ENCODE data around the gene DHX35. TPM values are rescaled to one million over a fixed set of nuclear protein-coding genes. Genes with fewer than 3 reads are reported as not detected.

The DHX35 gene
- total and polyA plus RNA-seq, 2 of the 4 experiments (the other 2 are of a cell fraction): 9.1 to 13.5 TPM

GRCh38 chr20:38987777-38988176 is 25.6 kb downstream of the DHX35 start:
- Histone ChIP-seq H2BK20ac (ENCODE audit: low read depth, low read length) (no peak overlapping the region), H2AK5ac (ENCODE audit: low read depth, low read length) (no peak overlapping the region), H2AFZ (replicated peaks; ENCODE audit: low read length, poor library complexity) (no peak overlapping the region), H3K4me2 (ENCODE audit: low read depth, low read length) (no peak overlapping the region), H4K8ac (ENCODE audit: low read depth in 2 of 2, low read length in 2 of 2) (no peak overlapping the region), H3K27me3 (ENCODE audit: control insufficient read depth, insufficient read depth, low read length) (no peaks in the 10 kb centered on the region), H2BK120ac (ENCODE audit: low read depth, low read length) (no peak overlapping the region), H3K9me1 (ENCODE audit: insufficient read depth, low read length) (peaks cover 9% of the 10 kb centered on the region), H2BK15ac (ENCODE audit: low read depth, low read length) (no peak overlapping the region), H3K18ac (ENCODE audit: low read depth, low read length) (no peak overlapping the region), H3K9ac (ENCODE audit: low read depth, low read length) (no peak overlapping the region), H3K23ac (ENCODE audit: low read depth, low read length) (no peak overlapping the region), H2BK5ac (ENCODE audit: low read depth, low read length, poor library complexity, severe bottlenecking) (no peak overlapping the region), H4K20me1 (ENCODE audit: insufficient read depth, low read length) (peaks cover 4% of the 10 kb centered on the region; the same call in 1 of the 2 replicates), H3K14ac (replicated peaks; ENCODE audit: low read depth, low read length) (no peak overlapping the region), H3K36me3 (ENCODE audit: control insufficient read depth, insufficient read depth, low read length) (peaks cover 2% of the 10 kb centered on the region; the same call in 1 of the 2 replicates), H4K5ac (ENCODE audit: low read depth, low read length) (no peak overlapping the region), H3K79me1 (ENCODE audit: low read depth in 1 of 2, low read length in 2 of 2) (peaks cover 16 to 41% of the 10 kb centered on the region in 2 experiments), H3K4ac (ENCODE audit: low read depth, low read length) (no peak overlapping the region), H3K4me3 (ENCODE audit: insufficient read depth, low read depth, low read length) (no peak overlapping the region), H2AK9ac (replicated peaks; ENCODE audit: low read depth, low read length, poor library complexity) (no peak overlapping the region), H3K4me1 (ENCODE audit: control insufficient read depth, insufficient read depth, low read length) (peaks cover 7% of the 10 kb centered on the region; the same call in 1 of the 2 replicates), H3K9me3 (ENCODE audit: control insufficient read depth, insufficient read depth, low read length) (no peaks in the 10 kb centered on the region), H3K56ac (ENCODE audit: extremely low read depth, insufficient read depth, low read length) (no peak overlapping the region), H4K91ac (ENCODE audit: insufficient read depth, low read depth, low read length) (no peak overlapping the region), H3K27ac (ENCODE audit: insufficient read depth, low read length) (no peak overlapping the region)
- DNase-seq (no peak), ATAC-seq (ENCODE audit: low read depth) (no peak)
- WGBS, 2 experiments (ENCODE audit: extremely low coverage in 2 of 2, insufficient read length in 1 of 2): no CpG with 5 or more reads among the region's 4 CpGs
- BruUV-seq (replicated peaks): no TSS peak
- in situ Hi-C loops (cut with MboI; ENCODE audit: low sequenced_read_pairs) (no loop called here), dilution Hi-C loops (cut with HindIII; ENCODE audit: low sequenced_read_pairs, unreplicated experiment) (no loop called here), intact Hi-C loops (cut with micrococcal nuclease) (loop anchor here (10.0 kb wide), 1 partner anchor 47 kb away; no protein-coding TSS in a partner anchor)
- TF ChIP-seq BHLHE40 (IDR thresholded peaks at IDR 0.05; ENCODE audit: low read depth, low read length): no peak
- TF ChIP-seq CEBPB (IDR thresholded peaks at IDR 0.05; ENCODE audit: low read depth, low read length): no peak
- TF ChIP-seq RAD21 (IDR thresholded peaks at IDR 0.05; ENCODE audit: low read length): no peak
- TF ChIP-seq FOS (IDR thresholded peaks at IDR 0.05; ENCODE audit: low read depth, low read length): no peak
- no peak for TF ChIP-seq USF2 (IDR thresholded peaks at IDR 0.05; ENCODE audit: low read depth, low read length)
- TF ChIP-seq POLR2A (IDR thresholded peaks at IDR 0.05; ENCODE audit: low read depth, low read length): no peak
- ChIA-PET CTCF (no interaction called here), POLR2A (ENCODE audit: unreplicated experiment) (no interaction called here)

Measured in IMR-90 (cell line).